ENCODE measurements around the gene TMEM255A. TPM values are rescaled to one million over a fixed set of nuclear protein-coding genes. Genes with fewer than 3 reads are reported as not detected.

The TMEM255A gene
- total RNA-seq, 2 experiments from 2014 or later: not detected

DNA sequence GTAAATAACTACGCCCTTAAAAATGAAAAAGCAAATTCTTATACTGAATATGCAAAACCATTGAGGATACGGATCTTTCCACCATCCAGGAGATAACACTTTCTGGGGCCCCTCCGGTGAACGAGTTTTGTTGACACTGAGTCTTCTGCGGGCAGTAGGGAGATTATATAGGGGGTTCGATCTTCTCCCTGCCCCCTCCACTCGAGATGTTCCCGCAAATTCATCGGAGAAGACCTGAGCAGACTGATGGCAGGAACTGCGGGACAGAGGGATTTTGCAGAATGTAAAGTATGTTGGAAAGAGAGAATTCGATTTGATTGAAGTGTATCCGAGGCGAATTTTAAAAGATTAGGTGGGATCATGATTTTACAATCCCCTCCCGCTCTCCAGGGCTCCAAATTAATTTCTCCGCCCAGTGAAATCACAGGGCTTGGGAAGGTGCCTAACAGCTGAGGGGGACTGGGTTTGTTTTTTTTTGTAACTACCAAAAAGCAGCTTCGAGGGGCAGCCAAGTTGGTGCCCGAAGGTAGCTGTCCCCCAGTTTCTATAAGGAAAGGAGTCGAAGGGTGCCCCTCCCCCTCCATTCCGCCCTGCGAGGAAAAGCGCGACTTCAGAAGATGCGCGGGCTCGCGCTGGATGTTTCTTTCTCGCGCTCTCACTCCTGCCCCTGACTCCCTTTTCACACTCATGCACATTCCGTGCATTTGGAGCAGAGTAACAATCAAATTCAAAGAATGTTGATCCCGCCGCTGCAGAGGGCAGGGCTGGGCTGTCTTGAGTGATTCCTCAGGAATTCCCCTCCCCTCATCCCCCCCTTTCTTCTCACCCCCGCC is 1.2 kb downstream of the TMEM255A start:
- H3K4me3 ChIP-seq (ENCODE audit: low read depth, low read length, poor library complexity, severe bottlenecking): peak overlapping the region; percentile 56
- H2AFZ ChIP-seq (ENCODE audit: low read length): peak overlapping the region; percentile 67; the same call in 1 of the 2 replicates
- TF ChIP-seq EZH2phosphoT487 (IDR thresholded peaks at IDR 0.05; ENCODE audit: borderline replicate concordance, low read depth, low read length): no peak
- TF ChIP-seq, protein P1, sequence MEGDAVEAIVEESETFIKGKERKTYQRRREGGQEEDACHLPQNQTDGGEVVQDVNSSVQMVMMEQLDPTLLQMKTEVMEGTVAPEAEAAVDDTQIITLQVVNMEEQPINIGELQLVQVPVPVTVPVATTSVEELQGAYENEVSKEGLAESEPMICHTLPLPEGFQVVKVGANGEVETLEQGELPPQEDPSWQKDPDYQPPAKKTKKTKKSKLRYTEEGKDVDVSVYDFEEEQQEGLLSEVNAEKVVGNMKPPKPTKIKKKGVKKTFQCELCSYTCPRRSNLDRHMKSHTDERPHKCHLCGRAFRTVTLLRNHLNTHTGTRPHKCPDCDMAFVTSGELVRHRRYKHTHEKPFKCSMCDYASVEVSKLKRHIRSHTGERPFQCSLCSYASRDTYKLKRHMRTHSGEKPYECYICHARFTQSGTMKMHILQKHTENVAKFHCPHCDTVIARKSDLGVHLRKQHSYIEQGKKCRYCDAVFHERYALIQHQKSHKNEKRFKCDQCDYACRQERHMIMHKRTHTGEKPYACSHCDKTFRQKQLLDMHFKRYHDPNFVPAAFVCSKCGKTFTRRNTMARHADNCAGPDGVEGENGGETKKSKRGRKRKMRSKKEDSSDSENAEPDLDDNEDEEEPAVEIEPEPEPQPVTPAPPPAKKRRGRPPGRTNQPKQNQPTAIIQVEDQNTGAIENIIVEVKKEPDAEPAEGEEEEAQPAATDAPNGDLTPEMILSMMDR (conservative IDR thresholded peaks at IDR 0.05; ENCODE audit: low read length): 0 out of 2 replicates have a peak, but pooled peaks have one; percentile 5
- DNase-seq (ENCODE audit: low spot score): no peak
- no peak overlapping the region for H3K27ac ChIP-seq (ENCODE audit: low read depth, low read length, poor library complexity, severe bottlenecking)
- H3K4me2 ChIP-seq (ENCODE audit: low read length): peak overlapping the region; percentile 69
- POLR2A ChIA-PET: no interaction called here
- no peaks in the 10 kb centered on the region for H3K36me3 ChIP-seq (ENCODE audit: insufficient read depth, low read length)
- no TSS peak for BruUV-seq (replicated peaks)
- intact Hi-C loops (cut with micrococcal nuclease; ENCODE audit: unreplicated experiment): loop anchor here (10.0 kb wide), 1 partner anchor 475 kb away; no protein-coding TSS in a partner anchor
- CTCF ChIA-PET (ENCODE audit: unreplicated experiment): no interaction called here
- H3K4me1 ChIP-seq (ENCODE audit: insufficient read depth, low read length, poor library complexity, severe bottlenecking): peaks cover 4% of the 10 kb centered on the region
- H3K9me3 ChIP-seq (ENCODE audit: low read length): no peaks in the 10 kb centered on the region
- no peaks in the 10 kb centered on the region for H3K9me2 ChIP-seq (ENCODE audit: insufficient read depth, low read length)
- no peaks in the 10 kb centered on the region for H4K20me1 ChIP-seq (ENCODE audit: insufficient read depth, low read length)
- no peaks in the 10 kb centered on the region for H3K79me2 ChIP-seq (ENCODE audit: insufficient read depth, low read depth, low read length)

DNA sequence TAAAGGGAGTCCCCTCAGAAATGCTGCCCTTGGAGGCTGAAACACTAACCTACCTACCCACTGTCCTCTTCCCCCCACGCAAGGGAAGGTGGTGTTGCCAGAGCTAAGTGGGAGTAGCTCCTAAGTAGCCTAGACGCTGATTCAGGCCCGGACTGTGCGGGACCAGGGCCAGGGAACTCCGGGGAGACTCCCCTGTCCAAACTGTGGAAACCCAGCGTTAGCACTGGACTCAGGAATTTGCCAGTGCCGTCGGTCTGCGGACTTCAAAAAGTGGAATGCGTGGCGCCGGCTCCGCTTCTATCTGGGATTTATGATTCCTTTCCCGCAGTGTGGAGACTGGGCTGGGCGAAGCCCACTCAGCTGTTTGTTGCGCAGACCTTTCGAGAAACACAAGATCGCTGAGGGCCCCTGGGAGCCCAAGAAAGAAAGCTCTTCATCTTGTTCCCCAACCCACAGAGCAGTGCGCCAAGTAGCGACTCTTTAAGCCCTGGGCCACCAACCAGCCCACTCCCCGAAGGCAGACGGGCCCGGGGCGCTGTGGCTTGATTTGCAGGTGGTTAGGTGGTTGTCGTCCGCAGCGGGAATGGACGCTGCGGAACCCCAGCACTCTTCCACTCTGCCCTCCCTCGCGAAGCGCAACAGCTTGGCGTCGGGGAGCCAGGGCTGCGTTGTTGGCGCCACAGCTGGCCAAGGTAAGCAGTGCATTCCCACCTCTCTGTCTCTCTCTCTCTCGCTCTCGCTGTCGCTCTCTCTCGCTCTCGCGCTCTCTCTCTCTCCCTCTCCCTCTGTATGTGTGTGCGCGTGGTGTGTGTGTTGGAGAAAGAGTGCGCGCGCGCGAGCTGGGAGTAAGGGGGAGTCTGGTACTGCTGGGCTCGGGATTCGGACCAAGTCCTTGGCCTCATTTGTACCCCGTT is 2.0 kb downstream of the TMEM255A start:
- H3K36me3 ChIP-seq (ENCODE audit: insufficient read depth, low read length): no peaks in the 10 kb centered on the region
- H2AFZ ChIP-seq (ENCODE audit: low read length): peak overlapping the region; percentile 67; the same call in 1 of the 2 replicates
- H3K79me2 ChIP-seq (ENCODE audit: insufficient read depth, low read depth, low read length): no peaks in the 10 kb centered on the region
- intact Hi-C loops (cut with micrococcal nuclease; ENCODE audit: unreplicated experiment): no loop called here
- TF ChIP-seq, protein P1 (conservative IDR thresholded peaks at IDR 0.05; ENCODE audit: low read length): peak; percentile 72
- no peak for TF ChIP-seq EZH2phosphoT487 (IDR thresholded peaks at IDR 0.05; ENCODE audit: borderline replicate concordance, low read depth, low read length)
- BruUV-seq (replicated peaks): no TSS peak
- DNase-seq (ENCODE audit: low spot score): peak; percentile 73
- H3K27ac ChIP-seq (ENCODE audit: low read depth, low read length, poor library complexity, severe bottlenecking): no peak overlapping the region
- H3K9me2 ChIP-seq (ENCODE audit: insufficient read depth, low read length): no peaks in the 10 kb centered on the region
- H3K4me3 ChIP-seq (ENCODE audit: low read depth, low read length, poor library complexity, severe bottlenecking): peak overlapping the region; percentile 56
- no peaks in the 10 kb centered on the region for H3K9me3 ChIP-seq (ENCODE audit: low read length)
- ChIA-PET POLR2A (no interaction called here), CTCF (ENCODE audit: unreplicated experiment) (no interaction called here)
- peaks cover 11% of the 10 kb centered on the region for H3K4me1 ChIP-seq (ENCODE audit: insufficient read depth, low read length, poor library complexity, severe bottlenecking)
- H3K4me2 ChIP-seq (ENCODE audit: low read length): peak overlapping the region; percentile 69
- H4K20me1 ChIP-seq (ENCODE audit: insufficient read depth, low read length): no peaks in the 10 kb centered on the region

Data from OCI-LY7 (cell line).